Activated gamma-delta T cell treated with anti-CD3 and anti-CD28 coated beads, Interleukin-2, amount 50 U/mL, for 16 hours (primary cell): ENCODE measurements around the gene P2RX5.
"Not testable (repeated sequence)": the region's sequence is repeated elsewhere in the genome, so short reads cannot be mapped to it uniquely, and the experiment has no call there.

Experiments
- DNase-seq: peaks from one replicate; pipeline ENCODE4 v3.0.0-alpha.2; 2020; ENCODE audit warnings: low read depth

Gene P2RX5

GRCh38 chr17:3712811-3713463, 17.0 kb upstream of the P2RX5 start:
- no peak for DNase-seq

GRCh38 chr17:3710951-3711383, 15.0 kb upstream of the P2RX5 start:
- DNase-seq = peak; percentile 66

GRCh38 chr17:3708366-3708765, 12.4 kb upstream of the P2RX5 start:
- no peak for DNase-seq

- not testable (repeated sequence) for DNase-seq
Measured at GRCh38 chr17:3705718-3705984, 9.7 kb upstream of the P2RX5 start.

- no peak for DNase-seq
Measured at GRCh38 chr17:3704931-3705717, 9.2 kb upstream of the P2RX5 start.

GRCh38 chr17:3702041-3702539, 6.1 kb upstream of the P2RX5 start:
- DNase-seq = not testable (repeated sequence)

GRCh38 chr17:3699951-3700350, 4.0 kb upstream of the P2RX5 start:
- no peak for DNase-seq

GRCh38 chr17:3698139-3698538, 2.2 kb upstream of the P2RX5 start:
- DNase-seq = no peak

- no peak for DNase-seq
Measured at GRCh38 chr17:3697103-3697476, 1.1 kb upstream of the P2RX5 start.

GRCh38 chr17:3695129-3695722, 729 bp downstream of the P2RX5 start:
- no peak for DNase-seq

GRCh38 chr17:3693829-3694231, 2.1 kb downstream of the P2RX5 start:
- DNase-seq = peak; percentile 27

- no peak for DNase-seq
Measured at GRCh38 chr17:3693141-3693540, 2.8 kb downstream of the P2RX5 start.

GRCh38 chr17:3692346-3692745, 3.6 kb downstream of the P2RX5 start:
- no peak for DNase-seq

- DNase-seq = no peak
Measured at GRCh38 chr17:3691617-3692067, 4.3 kb downstream of the P2RX5 start.

GRCh38 chr17:3690094-3690715, 5.8 kb downstream of the P2RX5 start:
- DNase-seq = no peak

- DNase-seq = no peak
Measured at GRCh38 chr17:3689262-3690093, 6.5 kb downstream of the P2RX5 start.

- no peak for DNase-seq
Measured at GRCh38 chr17:3688852-3689261, 7.1 kb downstream of the P2RX5 start.

- DNase-seq = no peak
Measured at GRCh38 chr17:3688027-3688553, 7.9 kb downstream of the P2RX5 start.

- DNase-seq = no peak
Measured at GRCh38 chr17:3685174-3685573, 10.8 kb downstream of the P2RX5 start.

GRCh38 chr17:3683054-3683511, 12.9 kb downstream of the P2RX5 start:
- DNase-seq = peak; percentile 43

- no peak for DNase-seq
Measured at GRCh38 chr17:3682033-3682432, 13.9 kb downstream of the P2RX5 start.
